Breast epithelium (tissue), 3 donors: ENCODE results near the gene ZNF146.

Source experiments
- CTCF ChIP-seq, 3 donors: fragments of 450-650 bp; IDR thresholded peaks; one replicate each; pipeline ENCODE4 v1.5.1; 2016 to 2017; ENCODE audit warnings: antibody characterized with exemption in 3 of 3, mild to moderate bottlenecking in 3 of 3, moderate library complexity in 3 of 3
- POLR2A ChIP-seq: fragments of 450-650 bp; IDR thresholded peaks from one replicate; pipeline ENCODE4 v1.6.1; 2016; ENCODE audit warnings: antibody characterized with exemption, mild to moderate bottlenecking, moderate library complexity
- POLR2AphosphoS5 ChIP-seq, 3 donors: sonication (generic); formaldehyde crosslinking; IDR thresholded peaks; one replicate each; pipeline ENCODE4 v1.6.1; 2017; ENCODE audit warnings: antibody characterized with exemption in 3 of 3

- TF ChIP-seq CTCF (IDR thresholded peaks at IDR 0.05) (no peak), POLR2A (no peak), POLR2AphosphoS5 (IDR thresholded peaks at IDR 0.05) (no peak)
Observed at GRCh38 chr19:36203293-36203692, 11.6 kb upstream of the ZNF146 start.
